GM19238 (cell line): ENCODE measurements around the gene EHD4.

Source experiments
- DNase-seq: peaks from one replicate; pipeline ENCODE4 v3.0.0; 2011; ENCODE audit warnings: low spot score; ENCODE audit not compliant: insufficient read length

EHD4 gene

GRCh38 chr15:41895957-41896356 is 76.4 kb downstream of the EHD4 start:
- DNase-seq, result no peak

GRCh38 chr15:41895491-41895890 is 76.9 kb downstream of the EHD4 start:
- no peak for DNase-seq

GRCh38 chr15:41894791-41895463 is 77.4 kb downstream of the EHD4 start:
- DNase-seq, result peak; percentile 89

- DNase-seq, result no peak
These were observed 78.0 kb downstream of the EHD4 start for GRCh38 chr15:41894251-41894790.

GRCh38 chr15:41893422-41894250 is 78.7 kb downstream of the EHD4 start, which contains the start of gene SPTBN5:
TSS of gene SPTBN5 (minus strand) at chr15:41894053. CDS start at chr15:41893497, 556 bp downstream.
- no peak for DNase-seq

- DNase-seq, result no peak
These were observed 79.5 kb downstream of the EHD4 start for GRCh38 chr15:41892621-41893421.

- DNase-seq, result no peak
These were observed 80.4 kb downstream of the EHD4 start for GRCh38 chr15:41891946-41892345.

- DNase-seq, result no peak
These were observed 81.1 kb downstream of the EHD4 start for GRCh38 chr15:41891226-41891625.

- DNase-seq, result no peak
These were observed 82.2 kb downstream of the EHD4 start for GRCh38 chr15:41890050-41890690.

GRCh38 chr15:41888662-41889253 is 83.6 kb downstream of the EHD4 start:
- no peak for DNase-seq

- no peak for DNase-seq
These were observed 84.5 kb downstream of the EHD4 start for GRCh38 chr15:41887893-41888292.

GRCh38 chr15:41887161-41887560 is 85.2 kb downstream of the EHD4 start:
- no peak for DNase-seq

GRCh38 chr15:41886741-41887140 is 85.6 kb downstream of the EHD4 start:
- DNase-seq, result no peak

GRCh38 chr15:41885841-41886240 is 86.5 kb downstream of the EHD4 start:
- DNase-seq, result no peak

- no peak for DNase-seq
These were observed 87.0 kb downstream of the EHD4 start for GRCh38 chr15:41885321-41885720.

- DNase-seq, result no peak
These were observed 87.9 kb downstream of the EHD4 start for GRCh38 chr15:41884458-41884857.

GRCh38 chr15:41883484-41883825 is 88.9 kb downstream of the EHD4 start:
- no peak for DNase-seq

- DNase-seq, result no peak
These were observed 89.5 kb downstream of the EHD4 start for GRCh38 chr15:41882689-41883483.

GRCh38 chr15:41881920-41882688 is 90.3 kb downstream of the EHD4 start:
- DNase-seq, result no peak
